ENCODE data around the gene NUDT10.
"Not testable (repeated sequence)": the region's sequence is repeated elsewhere in the genome, so short reads cannot be mapped to it uniquely, and the experiment has no call there.

Gene NUDT10

GRCh38 chrX:51332188-51332942 lies at the start of gene NUDT10:
NUDT10 (plus strand) TSS chrX:51332822; CDS start chrX:51332966, 144 bp downstream.
- DNase-seq (ENCODE audit: low read depth in 3 of 3): peak in 1 of 3 experiments; percentile 47

DNA sequence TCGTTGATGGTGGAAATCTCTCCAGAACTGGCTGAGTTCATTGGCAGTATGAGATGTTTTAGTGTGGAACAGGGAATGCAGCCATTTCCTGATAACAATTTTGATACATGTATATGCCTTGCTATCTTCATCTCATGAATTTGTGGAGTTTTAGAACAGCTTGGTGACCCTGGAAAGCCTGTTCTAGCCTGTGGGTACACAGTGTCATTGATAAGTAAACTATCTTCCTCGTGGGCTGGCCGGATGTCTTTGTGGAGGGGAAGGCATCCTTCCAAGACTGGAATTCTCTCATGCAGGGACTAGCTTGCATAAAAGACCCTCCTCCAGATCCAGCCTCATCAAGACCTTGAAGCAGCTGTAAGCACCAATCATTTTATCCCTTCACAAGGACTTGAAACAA lies 40.2 kb upstream of the NUDT10 start:
- no peak for DNase-seq (ENCODE audit: low read depth in 3 of 3)

DNA sequence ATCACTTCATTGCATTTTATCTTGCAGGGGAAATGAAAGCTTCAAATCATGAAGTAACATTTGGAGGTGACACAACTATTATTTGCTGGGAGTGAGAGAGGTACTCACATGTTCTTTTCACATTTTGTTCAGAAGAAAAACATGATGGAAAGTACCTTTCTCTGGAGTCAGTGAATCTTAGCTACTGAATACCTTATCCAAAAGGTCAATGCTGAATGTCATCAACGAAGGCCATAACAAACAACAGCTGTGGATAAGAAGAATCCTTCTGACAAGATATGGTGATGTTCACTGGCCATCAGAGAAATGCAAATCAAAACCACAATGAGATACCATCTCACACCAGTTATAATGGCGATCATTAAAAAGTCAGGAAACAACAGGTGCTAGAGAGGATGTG lies 36.5 kb upstream of the NUDT10 start:
- no peak for DNase-seq (ENCODE audit: low read depth in 3 of 3)

GRCh38 chrX:51316271-51316670 lies 16.4 kb upstream of the NUDT10 start:
- no peak for DNase-seq (ENCODE audit: low read depth in 3 of 3)

GRCh38 chrX:51332943-51333785 lies 542 bp downstream of the NUDT10 start:
- DNase-seq (ENCODE audit: low read depth in 3 of 3): not testable (repeated sequence)

- DNase-seq (ENCODE audit: low read depth in 3 of 3): no peak
Observed at GRCh38 chrX:51334276-51334675, 1.7 kb downstream of the NUDT10 start.

- peak in 1 of 3 experiments; percentile 1 for DNase-seq (ENCODE audit: low read depth in 3 of 3)
Observed at GRCh38 chrX:51336584-51336983, 4.0 kb downstream of the NUDT10 start.

GRCh38 chrX:51361251-51361650 lies 28.6 kb downstream of the NUDT10 start:
- no peak for DNase-seq (ENCODE audit: low read depth in 3 of 3)

GRCh38 chrX:51376672-51377071 lies 44.0 kb downstream of the NUDT10 start:
- no peak for DNase-seq (ENCODE audit: low read depth in 3 of 3)

Data from stimulated activated CD4-positive, alpha-beta T cell treated with anti-CD3 and anti-CD28 coated beads, TNF-alpha, amount 100 ng/mL, for 24 hours (primary cell).